ENCODE data around the gene KRT75.

The KRT75 gene

GRCh38 chr12:52434081-52434733 is at the start of gene KRT75:
Gene KRT75, minus strand, starts transcription at chr12:52434371. Its CDS starts 67 bp downstream, at chr12:52434304.
- no peak for DNase-seq (ENCODE audit: insufficient read length, low spot score)
- TF ChIP-seq CTCF (IDR thresholded peaks at IDR 0.05; ENCODE audit: insufficient read depth, missing control alignments), result no peak

GRCh38 chr12:52480073-52480472 is 45.9 kb upstream of the KRT75 start:
- FAIRE-seq (no peak), DNase-seq (ENCODE audit: insufficient read length, low spot score) (no peak)
- no peak for TF ChIP-seq CTCF (IDR thresholded peaks at IDR 0.05; ENCODE audit: insufficient read depth, missing control alignments)

More at GRCh38 chr12:52434081-52434733, at the start of gene KRT75:
- no peak for FAIRE-seq

- DNase-seq (ENCODE audit: insufficient read length, low spot score), result no peak
- FAIRE-seq, result no peak
- no peak for TF ChIP-seq CTCF (IDR thresholded peaks at IDR 0.05; ENCODE audit: insufficient read depth, missing control alignments)
Observed at GRCh38 chr12:52477651-52478050, 43.5 kb upstream of the KRT75 start.

GRCh38 chr12:52474212-52474611 is 40.0 kb upstream of the KRT75 start:
- TF ChIP-seq CTCF (IDR thresholded peaks at IDR 0.05; ENCODE audit: insufficient read depth, missing control alignments), result no peak
- no peak for DNase-seq (ENCODE audit: insufficient read length, low spot score)
- no peak for FAIRE-seq

GRCh38 chr12:52473768-52474167 is 39.6 kb upstream of the KRT75 start, which contains the start of gene KRT6C:
Gene KRT6C, minus strand, starts transcription at chr12:52473805. Its CDS starts 68 bp downstream, at chr12:52473737.
- no peak for DNase-seq (ENCODE audit: insufficient read length, low spot score)
- no peak for FAIRE-seq

GRCh38 chr12:52469853-52470252 is 35.7 kb upstream of the KRT75 start:
- FAIRE-seq (no peak), DNase-seq (ENCODE audit: insufficient read length, low spot score) (no peak)

More at GRCh38 chr12:52473768-52474167, 39.6 kb upstream of the KRT75 start, which contains the start of gene KRT6C:
- TF ChIP-seq CTCF (IDR thresholded peaks at IDR 0.05; ENCODE audit: insufficient read depth, missing control alignments), result no peak

More at GRCh38 chr12:52469853-52470252, 35.7 kb upstream of the KRT75 start:
- no peak for TF ChIP-seq CTCF (IDR thresholded peaks at IDR 0.05; ENCODE audit: insufficient read depth, missing control alignments)
